Measurements from ENCODE around the gene CCBE1.

CCBE1 gene

DNA sequence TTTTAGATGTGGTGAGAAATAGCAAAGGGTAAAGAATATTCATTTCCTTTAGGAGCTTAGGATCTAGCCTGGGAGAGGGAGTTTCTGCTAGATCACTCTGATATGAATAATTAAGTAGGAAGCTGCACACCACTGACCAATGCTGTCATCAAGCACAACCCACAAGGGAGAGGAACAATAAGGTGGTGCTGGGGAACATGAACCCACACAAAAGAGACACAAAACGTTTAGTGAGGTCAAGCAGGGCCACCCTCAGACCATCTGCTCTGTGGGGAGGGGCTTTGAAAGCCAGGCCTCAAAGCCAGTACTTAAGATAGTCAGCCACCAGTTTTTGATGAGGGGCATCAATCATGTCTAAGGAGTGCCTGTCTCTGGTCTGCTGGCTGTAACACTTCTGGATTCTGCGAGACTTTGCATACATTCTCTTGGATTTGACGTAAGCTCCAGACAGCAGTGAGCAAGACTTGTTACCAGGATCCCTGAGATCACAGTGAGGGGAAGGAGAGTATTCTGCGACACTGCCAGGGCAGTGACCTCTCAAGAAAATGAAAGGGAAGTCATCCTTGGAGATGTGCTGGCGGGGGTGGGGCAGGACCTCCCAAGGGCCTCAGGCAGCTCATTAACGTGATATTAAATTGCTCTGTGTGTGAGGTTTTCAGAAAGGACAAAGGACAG, 127.0 kb downstream of the CCBE1 start:
- DNase-seq (ENCODE audit: low read depth), result no peak

DNA sequence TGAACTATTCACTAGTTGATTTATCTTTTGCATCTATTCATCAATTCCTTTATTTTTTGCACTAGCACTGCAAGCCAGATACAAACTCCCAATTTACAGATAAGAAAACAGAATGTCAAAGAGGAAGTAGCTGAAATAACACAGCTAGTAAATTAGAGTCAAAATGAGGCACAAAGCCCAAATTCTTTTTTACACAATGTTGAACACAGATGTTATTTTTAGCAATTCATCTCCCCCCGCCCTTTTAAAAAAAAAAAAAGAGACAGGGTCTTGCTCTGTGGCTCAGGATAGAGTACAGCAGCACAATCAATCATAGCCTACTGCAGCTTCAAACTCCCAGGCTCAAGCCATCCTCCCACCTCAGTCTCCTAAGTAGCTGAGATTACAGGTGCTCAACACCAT, 127.8 kb downstream of the CCBE1 start:
- no peak for DNase-seq (ENCODE audit: low read depth)

DNA sequence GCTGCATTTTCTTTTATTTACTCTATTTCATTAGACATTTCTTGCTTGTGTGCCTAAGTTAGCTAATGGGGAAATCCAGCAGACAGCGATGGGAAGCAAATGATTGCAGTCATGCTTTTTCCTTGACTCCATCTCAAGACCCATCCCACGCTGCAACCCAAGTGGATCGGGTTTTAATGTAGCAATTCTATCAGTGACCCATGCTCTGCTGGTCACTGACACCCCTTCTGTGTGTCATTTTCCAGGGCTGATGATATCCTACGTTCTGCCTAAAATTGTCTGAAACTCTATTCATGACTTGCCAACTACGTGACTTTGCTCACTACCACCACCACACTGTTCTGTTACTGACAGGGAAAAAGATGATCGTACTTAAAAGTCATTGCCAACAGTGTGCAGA, 129.8 kb downstream of the CCBE1 start:
- DNase-seq (ENCODE audit: low read depth), result no peak

DNA sequence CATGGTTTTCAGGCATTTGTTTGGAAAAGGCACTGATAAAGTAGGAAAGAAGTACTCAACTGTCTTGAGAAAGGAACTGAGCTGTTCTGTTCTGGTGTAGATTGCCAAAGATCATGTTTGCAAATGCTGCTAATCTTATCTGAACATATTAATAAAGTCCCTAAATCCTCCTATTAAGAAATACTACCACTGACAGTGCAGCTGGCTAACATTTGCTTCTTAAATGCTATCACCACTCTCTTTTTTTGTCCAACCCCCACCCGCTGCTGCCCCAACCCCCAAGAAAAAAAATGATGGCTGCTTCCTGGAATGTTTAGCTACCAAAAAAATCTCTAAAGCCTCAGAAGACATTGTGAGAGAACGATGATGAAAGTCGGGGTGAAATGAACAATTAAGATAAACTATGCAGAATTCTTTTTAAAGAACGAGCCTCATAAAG, 130.7 kb downstream of the CCBE1 start:
- DNase-seq (ENCODE audit: low read depth), result no peak

DNA sequence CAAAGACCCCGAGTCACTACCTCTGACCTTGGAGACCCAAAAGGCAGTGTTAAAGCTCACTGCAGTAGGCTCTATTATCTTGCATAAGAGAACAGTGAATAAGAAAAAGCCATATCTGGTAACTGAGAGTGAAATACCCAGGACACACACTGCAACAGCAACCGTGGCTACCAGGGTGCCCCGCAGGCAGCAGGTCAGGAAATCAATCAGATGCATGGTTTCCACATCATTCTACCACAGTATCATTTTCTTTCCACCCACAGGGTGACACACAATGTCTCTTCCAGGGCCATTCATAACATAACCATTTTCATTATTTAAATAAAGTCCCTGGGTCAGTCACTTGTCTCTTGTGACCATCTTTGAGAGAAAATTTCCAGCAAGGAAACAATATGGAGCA, 131.3 kb downstream of the CCBE1 start:
- DNase-seq (ENCODE audit: low read depth), result no peak

DNA sequence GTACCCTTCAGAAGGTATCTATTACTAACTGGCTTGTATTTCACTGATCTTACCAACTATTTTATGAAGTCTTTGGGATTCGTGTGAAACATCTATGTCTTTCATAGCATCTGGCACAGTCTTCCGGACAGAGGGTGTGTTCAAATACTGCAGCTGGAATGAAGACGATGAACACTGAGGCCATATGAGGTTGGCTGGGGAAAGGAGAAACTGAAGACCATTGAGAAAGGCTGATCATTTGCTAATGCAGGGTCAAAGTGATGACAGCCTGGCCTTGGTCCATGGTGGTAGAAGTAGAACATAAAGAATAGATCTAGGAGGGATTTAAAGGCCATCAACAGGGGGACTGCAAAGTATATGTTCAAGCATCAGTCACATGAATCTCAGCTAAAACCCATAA, 132.7 kb downstream of the CCBE1 start:
- no peak for DNase-seq (ENCODE audit: low read depth)

DNA sequence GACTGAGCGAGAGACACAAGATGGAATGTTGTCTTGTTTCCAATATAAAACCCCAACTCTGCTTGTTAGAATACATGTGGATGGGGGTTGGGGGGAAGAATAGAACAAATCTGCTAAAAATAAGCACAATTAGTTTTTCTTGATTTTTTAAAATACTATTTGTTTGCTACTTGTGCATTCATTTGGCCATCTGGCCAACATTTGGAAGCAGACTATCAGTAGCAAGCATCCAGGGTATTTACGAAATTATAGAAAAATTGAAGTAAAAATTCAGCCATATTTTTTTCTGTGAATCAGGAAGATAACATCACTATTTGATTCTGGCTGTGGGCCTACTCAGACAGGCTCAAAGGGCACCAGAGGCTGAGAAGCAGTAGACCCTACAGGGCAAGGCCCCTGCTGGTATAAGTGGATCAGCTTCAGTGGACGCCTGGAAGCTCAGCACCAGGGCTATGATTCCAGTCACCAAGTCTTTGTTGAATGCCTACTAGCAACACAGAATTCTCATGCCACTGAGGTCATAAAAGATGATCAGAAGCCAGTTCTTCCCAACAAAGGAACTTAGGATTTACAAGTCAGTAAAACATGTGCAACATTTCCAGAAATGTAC, 133.9 kb downstream of the CCBE1 start:
- no peak for DNase-seq (ENCODE audit: low read depth)

DNA sequence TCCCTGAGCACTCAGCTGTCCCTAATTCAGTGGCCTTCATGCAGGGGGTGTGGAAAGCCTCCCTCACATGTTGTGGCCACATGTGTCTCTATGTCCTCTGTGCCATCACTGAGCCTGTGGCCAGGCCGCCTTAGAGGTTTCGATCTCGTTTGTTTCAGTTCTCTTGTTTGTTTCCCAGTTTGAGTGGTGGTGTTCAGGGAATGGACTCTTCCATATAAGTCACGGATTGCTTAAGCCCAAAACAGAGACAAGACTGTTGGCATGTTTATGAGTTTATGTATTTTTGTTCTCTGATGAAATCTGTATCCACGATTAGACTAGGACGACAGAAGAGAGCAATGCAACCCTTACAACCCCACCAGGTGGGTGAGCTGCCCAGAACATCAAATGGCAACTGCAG, 134.5 kb downstream of the CCBE1 start:
- no peak for DNase-seq (ENCODE audit: low read depth)

DNA sequence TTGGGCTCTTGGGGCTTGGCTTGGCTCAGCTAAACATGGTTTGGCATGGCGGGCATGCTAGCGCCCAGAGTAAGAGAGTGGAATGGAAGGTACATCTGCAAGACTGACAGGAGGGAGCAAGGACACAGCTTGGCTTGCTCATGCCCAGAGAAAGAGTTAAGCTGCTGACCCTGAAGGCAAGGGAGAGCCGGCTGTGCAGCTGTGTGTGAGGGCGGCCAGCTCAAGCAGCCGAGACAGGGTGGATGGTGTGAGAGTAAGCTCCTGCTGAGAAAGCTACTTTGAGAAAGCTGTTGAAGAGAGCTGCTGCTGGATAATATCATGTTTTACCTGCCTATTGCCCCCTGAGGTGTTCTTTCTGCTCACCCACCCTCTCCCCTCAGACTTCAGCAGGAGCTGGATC, 135.6 kb downstream of the CCBE1 start:
- DNase-seq (ENCODE audit: low read depth), result no peak

DNA sequence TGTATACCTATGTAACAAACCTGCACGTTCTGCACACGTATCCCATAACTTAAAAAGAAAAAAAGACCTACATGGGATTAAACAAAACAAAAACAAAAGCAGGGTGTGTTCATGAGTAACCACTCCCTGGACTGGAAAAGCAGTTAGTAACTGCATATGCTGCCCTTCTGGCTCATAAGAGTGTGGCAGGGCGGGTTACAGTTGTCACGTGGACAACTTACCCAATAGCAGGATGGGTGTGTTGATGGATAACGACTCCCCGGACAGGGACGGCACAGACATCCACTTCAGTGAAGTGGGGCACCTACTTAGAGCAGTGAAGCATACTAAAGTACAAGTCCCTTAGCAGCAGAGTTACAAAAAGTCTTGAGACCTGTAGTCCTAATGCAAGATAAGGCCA, 136.7 kb downstream of the CCBE1 start:
- no peak for DNase-seq (ENCODE audit: low read depth)

DNA sequence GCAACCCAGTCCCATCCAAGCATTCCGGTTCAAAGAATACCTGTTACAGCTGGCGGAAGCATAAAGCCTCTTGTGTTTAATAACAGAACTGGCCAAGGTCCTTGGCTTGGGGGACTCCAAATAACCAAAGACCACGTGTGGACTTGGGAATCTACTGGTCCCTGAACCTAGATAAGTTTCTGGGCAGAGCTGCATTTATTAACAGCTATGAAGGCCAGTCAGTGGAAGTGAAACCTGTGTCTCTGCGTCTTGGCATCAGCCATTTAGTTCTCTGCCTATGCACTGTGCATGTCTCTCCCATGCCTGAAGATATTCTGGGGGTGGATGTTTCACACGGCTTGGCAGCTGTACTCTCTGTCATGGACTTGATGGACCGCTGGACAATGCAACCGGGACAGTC, 137.7 kb downstream of the CCBE1 start:
- DNase-seq (ENCODE audit: low read depth), result no peak

DNA sequence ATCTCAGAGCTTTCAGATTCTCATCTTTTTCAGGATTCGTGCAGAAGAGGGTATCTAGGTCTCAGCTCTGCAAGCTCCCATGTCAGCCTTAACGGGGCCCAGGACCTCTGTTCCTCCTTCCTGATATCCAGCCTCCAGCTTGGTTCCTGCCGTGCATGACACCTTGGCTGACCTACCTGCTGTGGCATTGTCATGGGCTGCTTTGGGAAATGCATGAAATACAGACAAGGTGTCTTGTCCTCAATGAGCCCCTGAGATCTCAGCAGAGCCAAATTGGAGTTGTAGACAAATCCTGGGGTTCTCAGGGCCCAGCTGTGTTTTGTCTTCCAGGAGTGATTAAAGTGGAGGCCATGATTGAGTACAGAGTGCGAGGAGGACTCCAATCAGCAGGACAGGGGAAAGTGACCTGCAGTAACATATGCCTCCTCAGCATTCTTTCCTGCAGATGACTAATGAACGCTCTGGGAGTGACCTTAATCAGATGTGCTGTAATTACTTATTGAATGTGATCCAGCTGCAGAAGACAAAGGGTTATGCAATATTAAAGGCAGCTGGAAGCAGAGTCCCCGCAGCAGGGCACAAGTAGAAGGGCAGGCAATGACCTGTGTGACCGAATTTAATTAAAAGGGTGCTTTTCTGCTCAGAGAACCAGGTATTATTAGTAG, 141.1 kb downstream of the CCBE1 start:
- no peak for DNase-seq (ENCODE audit: low read depth)

DNA sequence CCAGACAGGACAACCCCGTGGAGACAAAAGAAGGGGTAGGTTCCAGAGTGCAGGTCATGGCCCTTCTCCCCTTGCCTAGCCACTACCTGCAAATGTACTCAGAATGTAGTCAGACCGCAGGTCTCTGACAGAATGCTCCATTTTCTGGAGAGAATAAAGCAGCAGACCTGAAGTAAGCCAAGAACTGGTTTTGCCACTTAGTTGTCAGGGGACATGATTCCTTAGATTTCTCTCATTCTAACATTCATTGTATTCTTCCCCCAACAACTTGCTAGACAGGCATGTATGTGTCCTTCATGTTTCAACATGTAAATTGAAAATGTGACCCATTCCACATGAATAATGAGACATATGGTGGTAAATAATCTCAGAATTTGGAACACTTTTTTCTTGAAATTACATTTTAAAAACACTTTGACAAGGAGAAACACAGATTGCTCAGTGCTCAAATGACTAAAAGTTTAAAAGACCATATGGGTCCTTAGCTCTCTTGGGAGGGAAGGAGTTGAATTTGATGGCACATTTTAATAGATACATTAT, 142.4 kb downstream of the CCBE1 start:
- no peak for DNase-seq (ENCODE audit: low read depth)

DNA sequence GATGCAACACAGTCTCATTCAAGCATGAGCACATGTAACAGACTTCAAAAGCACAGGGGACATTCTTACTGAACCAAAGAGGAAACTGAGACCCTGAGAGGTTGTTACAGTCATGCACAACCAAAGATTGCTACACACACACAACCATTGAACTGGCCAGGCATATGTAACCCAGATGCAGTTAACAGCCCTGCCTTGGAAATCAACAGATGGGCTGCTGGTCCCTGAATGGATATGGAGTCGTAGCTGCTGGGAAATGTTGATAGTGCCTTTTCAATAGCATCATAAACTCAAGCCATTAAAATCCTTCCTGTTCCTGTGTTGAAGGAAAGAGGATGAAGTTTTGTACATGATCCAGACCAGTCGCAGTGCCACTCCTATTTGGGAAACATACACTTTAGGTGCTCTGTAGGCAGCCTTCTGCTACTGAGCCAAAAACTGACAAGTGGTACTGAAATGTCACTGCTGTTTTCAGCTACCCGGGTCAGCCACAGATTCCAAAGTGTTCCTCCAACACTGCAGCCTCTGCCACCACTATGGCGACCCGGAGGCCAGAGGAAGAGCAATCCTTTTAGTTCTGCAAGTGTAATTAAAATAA, 143.9 kb downstream of the CCBE1 start:
- no peak for DNase-seq (ENCODE audit: low read depth)

DNA sequence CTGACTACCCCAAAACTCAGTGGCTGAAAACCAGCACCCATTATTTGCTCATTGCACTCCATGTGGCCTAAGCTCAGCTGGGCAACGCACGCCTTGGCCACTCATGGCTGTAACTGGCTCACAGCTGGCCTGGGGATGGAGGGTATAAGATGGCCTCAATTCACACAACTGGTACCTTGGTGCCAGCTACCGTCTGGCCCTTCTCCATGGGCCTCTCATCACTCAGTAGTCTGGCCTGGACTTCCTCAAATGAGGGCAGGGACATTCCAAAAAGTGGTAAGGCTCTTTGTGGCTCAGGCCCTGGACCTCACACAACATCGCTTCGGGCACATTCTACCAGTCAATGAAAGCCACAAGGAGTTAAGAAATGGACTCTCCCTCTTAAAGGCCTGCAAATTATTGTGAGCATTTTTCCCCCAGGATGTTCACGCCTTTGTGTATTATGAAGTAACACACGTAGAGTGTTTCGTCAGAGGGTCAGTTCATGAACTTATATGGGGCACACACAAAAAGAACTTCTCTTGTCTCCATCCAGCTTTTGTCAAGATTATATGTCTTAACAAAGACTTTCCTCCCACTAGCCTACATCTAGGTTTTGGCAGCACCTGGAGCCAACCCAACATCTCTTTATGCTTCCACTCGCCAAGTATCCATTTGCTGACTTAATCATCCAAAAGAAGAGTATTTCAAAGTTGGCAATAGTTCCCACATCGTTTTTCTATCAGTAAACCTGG, 145.2 kb downstream of the CCBE1 start:
- no peak for DNase-seq (ENCODE audit: low read depth)

DNA sequence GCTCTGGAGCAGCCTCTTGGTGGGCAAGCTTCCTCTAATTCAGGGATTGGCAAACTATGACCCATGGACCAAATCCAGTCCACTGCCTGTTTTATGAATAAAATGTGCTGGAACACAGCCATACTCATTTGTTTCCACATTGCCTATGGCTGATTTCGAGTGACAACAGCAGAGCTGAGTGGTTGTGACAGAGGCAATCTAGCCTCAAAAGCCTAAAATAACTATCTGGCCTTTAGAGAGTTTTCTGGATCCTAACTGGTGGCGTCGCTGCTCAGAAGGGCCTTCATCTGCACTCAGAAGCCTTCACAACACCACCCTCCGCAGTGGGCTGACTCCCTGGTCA, 147.1 kb downstream of the CCBE1 start:
- DNase-seq (ENCODE audit: low read depth), result no peak

DNA sequence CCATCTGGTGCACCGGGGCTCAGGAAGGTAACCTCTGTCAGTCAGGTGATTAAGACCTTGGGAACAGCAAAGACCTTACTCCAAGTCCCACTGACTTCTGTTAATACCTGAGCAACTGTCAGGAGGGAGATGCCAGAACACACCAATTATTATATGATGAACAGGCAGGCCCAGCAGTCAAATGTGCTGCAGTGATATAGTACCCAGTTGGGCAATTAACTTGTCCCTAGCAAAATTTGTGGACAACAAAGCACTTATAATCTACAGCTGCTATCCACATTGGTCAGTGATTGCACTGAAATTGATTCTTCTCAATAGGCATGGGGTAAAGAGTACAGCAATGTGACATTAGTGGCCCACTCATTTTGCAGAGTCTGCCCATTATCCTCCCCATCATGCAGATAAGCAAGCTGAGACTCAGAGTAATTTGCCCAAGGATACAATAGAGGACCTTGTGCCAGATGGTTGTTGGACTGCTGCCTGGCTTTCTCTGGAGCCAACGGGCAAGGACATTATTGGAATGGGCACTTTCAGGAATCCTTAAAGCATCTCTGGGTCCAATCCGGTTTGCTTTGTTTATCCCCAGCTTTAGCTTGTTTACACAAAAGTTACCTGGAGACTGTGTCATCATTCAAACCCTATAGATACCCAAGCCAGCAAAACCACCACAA, 147.6 kb downstream of the CCBE1 start:
- no peak for DNase-seq (ENCODE audit: low read depth)

DNA sequence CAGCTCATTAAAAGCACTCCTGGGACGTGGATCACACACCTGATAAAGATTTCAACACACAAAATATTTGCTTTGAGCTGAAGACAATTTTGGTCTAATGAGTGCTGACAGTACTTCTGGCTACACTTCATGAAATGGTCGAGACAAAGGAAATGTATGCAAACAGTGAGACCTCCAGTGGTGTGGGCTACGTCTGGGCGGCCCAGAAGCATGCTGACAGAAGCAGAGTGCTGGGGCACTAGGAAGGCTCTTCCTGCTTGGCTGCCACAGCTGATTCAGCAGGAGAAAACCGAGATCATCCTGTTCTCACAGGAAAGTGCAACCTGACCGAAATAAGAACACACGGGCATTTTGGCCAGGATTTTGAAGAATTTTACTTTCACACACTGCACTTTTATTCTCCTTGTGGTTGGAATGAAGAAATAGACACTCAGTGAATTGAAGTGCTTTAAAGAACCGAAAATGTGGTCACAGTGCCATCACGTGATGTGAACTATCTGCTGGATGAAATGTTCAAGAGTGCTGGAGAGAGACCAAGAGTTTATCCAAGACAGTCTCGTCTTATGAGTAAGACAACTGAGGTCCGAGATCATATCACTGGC, 149.5 kb downstream of the CCBE1 start:
- peak; percentile 82 for DNase-seq (ENCODE audit: low read depth)

DNA sequence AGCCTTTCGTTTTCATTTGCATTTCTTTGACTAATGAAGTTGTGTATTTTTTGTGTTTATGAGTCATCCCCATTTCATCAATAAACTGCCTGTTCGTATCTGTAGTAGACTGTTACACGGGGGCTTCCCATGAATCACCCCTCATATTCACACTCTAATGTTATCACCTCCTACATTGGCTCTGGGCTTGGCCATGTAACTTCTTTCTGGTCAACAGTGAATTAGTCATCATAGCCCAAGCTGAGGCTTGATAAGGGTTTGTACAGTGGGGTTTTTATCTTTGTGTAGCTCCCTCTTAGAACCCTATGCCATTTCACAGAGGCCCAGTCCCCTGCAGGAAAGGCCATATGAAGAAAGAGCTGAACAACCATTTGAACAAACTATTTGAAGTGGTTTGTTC, 151.0 kb downstream of the CCBE1 start:
- DNase-seq (ENCODE audit: low read depth), result no peak

DNA sequence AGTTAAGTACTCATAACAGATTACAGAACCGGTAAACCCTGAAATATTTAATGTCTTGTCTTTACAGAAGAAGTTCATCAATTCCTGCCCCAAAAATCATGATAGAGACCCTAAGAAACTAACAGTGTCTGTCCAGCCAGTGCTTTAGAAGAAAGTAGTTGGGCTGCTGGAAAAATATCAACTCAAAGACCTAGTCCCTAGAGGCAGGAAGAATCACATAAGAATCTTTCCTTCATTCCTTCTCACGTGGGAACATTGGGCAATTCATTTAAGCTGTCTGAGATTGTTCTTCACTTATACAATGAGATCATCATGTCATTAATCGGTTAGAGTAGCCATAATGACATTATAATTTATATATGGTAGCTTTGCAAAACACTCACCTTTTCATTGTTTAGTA, 156.4 kb downstream of the CCBE1 start:
- DNase-seq (ENCODE audit: low read depth), result peak; percentile 59

DNA sequence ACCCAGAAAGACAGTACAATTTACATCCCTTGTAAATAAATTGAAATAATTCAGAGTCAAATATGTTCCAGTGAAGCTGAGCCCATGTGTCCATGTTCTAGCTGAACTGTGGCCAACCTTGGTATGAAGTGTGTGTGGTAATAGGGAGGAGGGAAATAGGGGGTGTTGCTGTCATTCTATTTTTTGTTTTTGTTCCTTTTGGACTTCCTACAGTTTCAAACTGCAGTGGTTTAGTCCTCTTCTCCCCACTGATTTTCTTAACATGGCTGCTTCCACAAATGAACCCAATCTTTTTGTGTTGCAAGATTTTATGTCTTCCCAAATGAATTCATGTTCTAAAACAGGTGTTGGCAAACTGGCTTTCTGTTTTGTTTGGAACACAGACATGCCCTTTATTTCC, 156.9 kb downstream of the CCBE1 start:
- DNase-seq (ENCODE audit: low read depth), result no peak
